ENCODE measurements around the gene PHOX2A. TPM values are rescaled to one million over a fixed set of nuclear protein-coding genes. Genes with fewer than 3 reads are reported as not detected.
A peak's percentile ranks its signal among the peaks of the same experiment; 100 is the strongest.

Gene PHOX2A
- total RNA-seq, 1 experiment from 2014 or later = not detected

GRCh38 chr11:72227316-72228228 is 16.4 kb downstream of the PHOX2A start:
- Histone ChIP-seq H3K4me1 (peaks cover 20% of the 10 kb centered on the region), H3K27me3 (replicated peaks; ENCODE audit: control insufficient read depth, insufficient read depth, low read length) (no peaks in the 10 kb centered on the region), H3K9me3 (no peaks in the 10 kb centered on the region), H3K4me3 (ENCODE audit: low read depth, low read length) (no peak overlapping the region), H3K36me3 (ENCODE audit: control insufficient read depth, insufficient read depth, low read length) (peaks cover 15% of the 10 kb centered on the region)
- Mint-ChIP-seq H3K36me3 (ENCODE audit: insufficient read depth, unreplicated experiment) (peaks cover 88% of the 10 kb centered on the region), H3K4me3 (ENCODE audit: unreplicated experiment) (no peak overlapping the region), H3K4me1 (ENCODE audit: low read depth, unreplicated experiment) (peaks cover 11% of the 10 kb centered on the region), H3K27ac (ENCODE audit: unreplicated experiment) (no peak overlapping the region), H3K27me3 (ENCODE audit: insufficient read depth, unreplicated experiment) (no peaks in the 10 kb centered on the region), H3K9me3 (ENCODE audit: unreplicated experiment) (no peaks in the 10 kb centered on the region)
- BruUV-seq (replicated peaks) = no TSS peak
- TF ChIP-seq CTCF (IDR thresholded peaks at IDR 0.05; ENCODE audit: insufficient read depth in 1 of 2, low read depth in 1 of 2, low read length in 1 of 2, severe bottlenecking in 1 of 2, unreplicated experiment in 1 of 2) = no peak
- peak; percentile 42 to 50 for DNase-seq
- ChIA-PET CTCF (interaction anchor here (0.7 kb wide), 1 partner anchor 126 kb away, joined by 3 read pairs; no protein-coding TSS in a partner anchor), POLR2A (no interaction called here)
- intact Hi-C loops (cut with micrococcal nuclease; ENCODE audit: unreplicated experiment) = no loop called here

- Mint-ChIP-seq H3K27ac (ENCODE audit: unreplicated experiment) (peak overlapping the region; percentile 16), H3K9me3 (ENCODE audit: unreplicated experiment) (no peaks in the 10 kb centered on the region), H3K27me3 (ENCODE audit: insufficient read depth, unreplicated experiment) (no peaks in the 10 kb centered on the region), H3K4me3 (ENCODE audit: unreplicated experiment) (peak overlapping the region; percentile 99), H3K4me1 (ENCODE audit: low read depth, unreplicated experiment) (peaks cover 19% of the 10 kb centered on the region), H3K36me3 (ENCODE audit: insufficient read depth, unreplicated experiment) (peaks cover 79% of the 10 kb centered on the region)
- POLR2A ChIA-PET = no interaction called here
- Histone ChIP-seq H3K4me3 (ENCODE audit: low read depth, low read length) (no peak overlapping the region), H3K27me3 (replicated peaks; ENCODE audit: control insufficient read depth, insufficient read depth, low read length) (no peaks in the 10 kb centered on the region), H3K9me3 (no peaks in the 10 kb centered on the region), H3K4me1 (peaks cover 28% of the 10 kb centered on the region), H3K36me3 (ENCODE audit: control insufficient read depth, insufficient read depth, low read length) (peaks cover 15% of the 10 kb centered on the region)
- no TSS peak for BruUV-seq (replicated peaks)
- peak in 1 of 2 experiments; percentile 38 for DNase-seq
- CTCF ChIA-PET = interaction anchor here (2.1 kb wide), 1 partner anchor 204 kb away, joined by 7 read pairs; no protein-coding TSS in a partner anchor
- TF ChIP-seq CTCF (IDR thresholded peaks at IDR 0.05; ENCODE audit: insufficient read depth in 1 of 2, low read depth in 1 of 2, low read length in 1 of 2, severe bottlenecking in 1 of 2, unreplicated experiment in 1 of 2) = no peak
- intact Hi-C loops (cut with micrococcal nuclease; ENCODE audit: unreplicated experiment) = no loop called here
These were observed 17.3 kb downstream of the PHOX2A start for GRCh38 chr11:72226701-72227100.

- no peak for TF ChIP-seq CTCF (IDR thresholded peaks at IDR 0.05; ENCODE audit: insufficient read depth in 1 of 2, low read depth in 1 of 2, low read length in 1 of 2, severe bottlenecking in 1 of 2, unreplicated experiment in 1 of 2)
- POLR2A ChIA-PET = interaction anchor here (0.5 to 1.0 kb wide), 2 partner anchors 16 to 21 kb away, joined by 3 read pairs; no protein-coding TSS in a partner anchor
These were observed 18.5 kb downstream of the PHOX2A start for GRCh38 chr11:72225411-72225951.

More at GRCh38 chr11:72225411-72225951, 18.5 kb downstream of the PHOX2A start:
- Mint-ChIP-seq H3K36me3 (ENCODE audit: insufficient read depth, unreplicated experiment) (peaks cover 67% of the 10 kb centered on the region), H3K9me3 (ENCODE audit: unreplicated experiment) (no peaks in the 10 kb centered on the region), H3K27ac (ENCODE audit: unreplicated experiment) (peak overlapping the region; percentile 94), H3K4me3 (ENCODE audit: unreplicated experiment) (peak overlapping the region; percentile 99), H3K4me1 (ENCODE audit: low read depth, unreplicated experiment) (peaks cover 19% of the 10 kb centered on the region), H3K27me3 (ENCODE audit: insufficient read depth, unreplicated experiment) (no peaks in the 10 kb centered on the region)
- H3K4me1 ChIP-seq = peaks cover 28% of the 10 kb centered on the region
- H3K36me3 ChIP-seq (ENCODE audit: control insufficient read depth, insufficient read depth, low read length) = peaks cover 12% of the 10 kb centered on the region
- CTCF ChIA-PET = interaction anchor here (0.9 to 2.1 kb wide), 3 partner anchors 11 to 241 kb away, joined by 3 to 7 read pairs (median 5); no protein-coding TSS in a partner anchor
- H3K4me3 ChIP-seq (ENCODE audit: low read depth, low read length) = peak overlapping the region; percentile 79
- BruUV-seq (replicated peaks) = no TSS peak
- intact Hi-C loops (cut with micrococcal nuclease; ENCODE audit: unreplicated experiment) = no loop called here
- peak; percentile 40 to 50 for DNase-seq
- H3K9me3 ChIP-seq = no peaks in the 10 kb centered on the region
- no peaks in the 10 kb centered on the region for H3K27me3 ChIP-seq (replicated peaks; ENCODE audit: control insufficient read depth, insufficient read depth, low read length)

All from Caco-2 (cell line).